HEK293 (cell line): ENCODE measurements around the gene ABCC9.

Source experiments
- CTCF ChIA-PET: fragments of 350-600 bp; formaldehyde crosslinking; extraction: SDS; loops from one replicate; lab custom pipeline; 2021; ENCODE audit warnings: antibody characterized with exemption; lab: Yijun Ruan, JAX
- POLR2A ChIA-PET: fragments of 300-600 bp; formaldehyde crosslinking; extraction: SDS; loops from one replicate; lab custom pipeline; 2020; ENCODE audit warnings: antibody characterized with exemption, inconsistent platforms; lab: Yijun Ruan, JAX
- H3K27ac ChIP-seq: fragments of 200-500 bp; sonication (Bioruptor generic); 2 replicates; pipeline ENCODE4 v1.5.1; 2014; ENCODE audit warnings: low read depth, low read length, control low read depth, inconsistent platforms; ENCODE audit errors: extremely low read depth
- H3K36me3 ChIP-seq, 2 experiments: fragments of 200-500 bp in 1 of 2; sonication (Bioruptor generic) in 1 of 2; 1 replicate in 1 of 2; 2 replicates in 1 of 2; pipeline ENCODE4 v1.5.1; 2014 to 2017; ENCODE audit warnings: inconsistent platforms in 2 of 2, low read length in 2 of 2; ENCODE audit not compliant: control insufficient read depth in 2 of 2, insufficient read depth in 1 of 2
- H3K4me1 ChIP-seq: fragments of 200-500 bp; sonication (Bioruptor generic); 2 replicates; pipeline ENCODE4 v1.5.1; 2014; ENCODE audit warnings: mild to moderate bottlenecking, low read length, inconsistent platforms; ENCODE audit not compliant: control insufficient read depth, insufficient read depth
- H3K4me3 ChIP-seq: 2 replicates; pipeline ENCODE4 v1.5.1; 2011; ENCODE audit warnings: low read depth, mild to moderate bottlenecking, control low read depth, low read length, moderate library complexity
- H3K9me3 ChIP-seq: fragments of 200-500 bp; sonication (Bioruptor generic); 2 replicates; pipeline ENCODE4 v1.5.1; 2014; ENCODE audit warnings: low read depth, low read length, inconsistent platforms; ENCODE audit not compliant: control insufficient read depth, insufficient read depth
- HOXD13 ChIP-seq: sonication (generic); formaldehyde crosslinking; IDR thresholded peaks from 2 replicates; pipeline ENCODE4 v1.8.0; 2022; ENCODE audit warnings: missing genetic modification reagents, borderline replicate concordance
- SCRT2 ChIP-seq: fragments of 450-650 bp; formaldehyde crosslinking; IDR thresholded peaks from 2 replicates; pipeline ENCODE4 v1.5.1; 2016; ENCODE audit warnings: missing biosample characterization, missing genetic modification characterization
- SETDB1 ChIP-seq: IDR thresholded peaks from one replicate; pipeline ENCODE4 v1.6.1; 2017; ENCODE audit warnings: mild to moderate bottlenecking, low read length, moderate library complexity, mixed read lengths; ENCODE audit not compliant: insufficient read length
- ZNF121 ChIP-seq: fragments of 450-650 bp; formaldehyde crosslinking; IDR thresholded peaks from 2 replicates; pipeline ENCODE4 v1.5.1; 2016; ENCODE audit warnings: missing biosample characterization, missing genetic modification characterization
- ZNF169 ChIP-seq: fragments of 450-650 bp; formaldehyde crosslinking; IDR thresholded peaks from 2 replicates; pipeline ENCODE4 v1.5.1; 2016; ENCODE audit warnings: missing biosample characterization, missing genetic modification characterization
- ZNF341 ChIP-seq: fragments of 450-650 bp; formaldehyde crosslinking; IDR thresholded peaks from 2 replicates; pipeline ENCODE4; 2016; ENCODE audit warnings: low read depth, missing biosample characterization, missing genetic modification characterization
- ZNF416 ChIP-seq: fragments of 450-650 bp; formaldehyde crosslinking; IDR thresholded peaks from 2 replicates; pipeline ENCODE4 v1.5.1; 2016; ENCODE audit warnings: missing biosample characterization, missing genetic modification characterization
- ZNF514 ChIP-seq: fragments of 450-650 bp; formaldehyde crosslinking; IDR thresholded peaks from 2 replicates; pipeline ENCODE4 v1.5.1; 2016; ENCODE audit warnings: missing biosample characterization, missing genetic modification characterization
- ZNF518A ChIP-seq: fragments of 450-650 bp; formaldehyde crosslinking; conservative IDR thresholded peaks from 2 replicates; pipeline ENCODE4 v1.5.1; 2016; ENCODE audit warnings: low read depth, missing biosample characterization, missing genetic modification characterization
- ZNF529 ChIP-seq: fragments of 450-650 bp; formaldehyde crosslinking; IDR thresholded peaks from 2 replicates; pipeline ENCODE4 v1.5.1; 2017; ENCODE audit warnings: missing genetic modification characterization, missing biosample characterization; ENCODE audit not compliant: insufficient replicate concordance
- ZNF626 ChIP-seq: fragments of 450-650 bp; sonication (Bioruptor Pico); formaldehyde crosslinking; IDR thresholded peaks from 2 replicates; pipeline ENCODE4 v1.5.1; 2018; ENCODE audit warnings: missing biosample characterization, missing genetic modification characterization, inconsistent platforms
- ZNF629 ChIP-seq: fragments of 450-650 bp; formaldehyde crosslinking; IDR thresholded peaks from 2 replicates; pipeline ENCODE4 v1.5.1; 2017; ENCODE audit warnings: missing biosample characterization, missing genetic modification characterization
- ZNF639 ChIP-seq: fragments of 450-650 bp; formaldehyde crosslinking; IDR thresholded peaks from 2 replicates; pipeline ENCODE4 v1.5.1; 2016; ENCODE audit warnings: missing biosample characterization, missing genetic modification characterization
- ZNF645 ChIP-seq: fragments of 450-650 bp; formaldehyde crosslinking; IDR thresholded peaks from 2 replicates; pipeline ENCODE4; 2016; ENCODE audit warnings: missing biosample characterization, missing genetic modification characterization
- ZNF692 ChIP-seq: fragments of 450-650 bp; formaldehyde crosslinking; IDR thresholded peaks from 2 replicates; pipeline ENCODE4 v1.5.1; 2016; ENCODE audit warnings: missing biosample characterization, missing genetic modification characterization
- ZNF707 ChIP-seq: fragments of 450-650 bp; formaldehyde crosslinking; IDR thresholded peaks from 2 replicates; pipeline ENCODE4 v1.5.1; 2016; ENCODE audit warnings: missing biosample characterization, missing genetic modification characterization
- ZNF791 ChIP-seq: fragments of 450-650 bp; formaldehyde crosslinking; IDR thresholded peaks from 2 replicates; pipeline ENCODE4 v1.5.1; 2016; ENCODE audit warnings: missing biosample characterization, missing genetic modification characterization
- ZNF830 ChIP-seq: fragments of 450-650 bp; IDR thresholded peaks from 2 replicates; pipeline ENCODE4 v1.5.0; 2018; ENCODE audit warnings: missing biosample characterization, missing genetic modification characterization, low read depth, mild to moderate bottlenecking, moderate library complexity
- ZSCAN18 ChIP-seq: fragments of 450-650 bp; formaldehyde crosslinking; IDR thresholded peaks from 2 replicates; pipeline ENCODE4 v1.5.1; 2016; ENCODE audit warnings: missing biosample characterization, missing genetic modification characterization
- ZSCAN5A ChIP-seq: fragments of 450-650 bp; formaldehyde crosslinking; IDR thresholded peaks from 2 replicates; pipeline ENCODE4 v1.5.1; 2016; ENCODE audit warnings: missing biosample characterization, missing genetic modification characterization

Gene ABCC9

GRCh38 chr12:21918456-21918855, 22.8 kb downstream of the ABCC9 start:
- CTCF ChIA-PET: no interaction called here
- Histone ChIP-seq H3K4me3 (no peak overlapping the region), H3K27ac (no peak overlapping the region), H3K4me1 (no peaks in the 10 kb centered on the region), H3K36me3 (no peaks in the 10 kb centered on the region), H3K9me3 (no peaks in the 10 kb centered on the region)
- TF ChIP-seq ZNF416 (tag by site-specific recombination) (no peak), ZNF121 (tag by site-specific recombination) (no peak), HOXD13 (CRISPR knock-in tag) (no peak), ZNF692 (tag by site-specific recombination) (no peak), ZNF645 (no peak), ZNF529 (tag by site-specific recombination) (no peak), ZNF169 (tag by site-specific recombination) (no peak), ZNF626 (tag by site-specific recombination) (no peak), SCRT2 (tag by site-specific recombination) (no peak), ZNF518A (no peak), ZSCAN18 (tag by site-specific recombination) (no peak), ZNF639 (tag by site-specific recombination) (no peak), SETDB1 (no peak), ZSCAN5A (tag by site-specific recombination) (no peak), ZNF830 (tag by site-specific recombination) (no peak), ZNF707 (tag by site-specific recombination) (no peak), ZNF791 (tag by site-specific recombination) (no peak), ZNF629 (tag by site-specific recombination) (no peak), ZNF341 (tag by site-specific recombination) (no peak), ZNF514 (tag by site-specific recombination) (no peak)
- POLR2A ChIA-PET: no interaction called here
